ENCODE measurements around the gene LDLRAD4.

LDLRAD4 gene

GRCh38 chr18:13530879-13531387 lies 312.4 kb downstream of the LDLRAD4 start:
- Histone ChIP-seq H3K79me1 (ENCODE audit: low read depth, low read length) (no peaks in the 10 kb centered on the region), H2BK5ac (ENCODE audit: low read length) (no peak overlapping the region), H3K23ac (ENCODE audit: low read depth, low read length, poor library complexity) (no peak overlapping the region), H3K36me3 (replicated peaks in 1 of 2; ENCODE audit: control insufficient read depth in 2 of 2, insufficient read depth in 2 of 2, low read length in 2 of 2) (no peaks in the 10 kb centered on the region), H2AFZ (ENCODE audit: low read length) (no peak overlapping the region), H3K4ac (ENCODE audit: low read length) (no peak overlapping the region), H2BK120ac (ENCODE audit: low read depth, low read length) (no peak overlapping the region), H3K14ac (ENCODE audit: low read length) (peak overlapping the region; percentile 79), H3K27ac (replicated peaks; ENCODE audit: low read length) (no peak overlapping the region), H2AK5ac (ENCODE audit: low read depth, low read length) (no peak overlapping the region), H3K9me3 (replicated peaks in 1 of 2; ENCODE audit: control insufficient read depth in 2 of 2, insufficient read depth in 1 of 2, low read depth in 1 of 2, low read length in 2 of 2) (no peaks in the 10 kb centered on the region), H3K18ac (ENCODE audit: low read length) (no peak overlapping the region), H2BK15ac (ENCODE audit: low read length) (no peak overlapping the region), H2BK12ac (ENCODE audit: low read length) (no peak overlapping the region), H3K9ac (ENCODE audit: low read depth, low read length, poor library complexity) (no peak overlapping the region), H3K27me3 (ENCODE audit: control insufficient read depth in 3 of 3, insufficient read depth in 3 of 3, low read depth in 1 of 3, low read length in 3 of 3) (no peaks in the 10 kb centered on the region), H4K8ac (ENCODE audit: low read depth, low read length) (no peak overlapping the region), H3K4me3 (ENCODE audit: low read length in 2 of 2) (no peak overlapping the region), H4K91ac (ENCODE audit: low read depth, low read length, poor library complexity) (no peak overlapping the region), H3K4me1 (ENCODE audit: control insufficient read depth in 2 of 2, insufficient read depth in 1 of 2, low read depth in 1 of 2, low read length in 2 of 2) (no peaks in the 10 kb centered on the region), H3K4me2 (ENCODE audit: insufficient read depth, low read length, poor library complexity, severe bottlenecking) (no peak overlapping the region)
- WGBS, 2 donors (ENCODE audit: extremely low coverage in 2 of 2, insufficient read length in 2 of 2, insufficient replicate concordance in 1 of 2) = no CpG with 5 or more reads among the region's 7 CpGs
- peak; percentile 8 for DNase-seq (ENCODE audit: low spot score)

GRCh38 chr18:13531681-13532325 lies 313.2 kb downstream of the LDLRAD4 start:
- Histone ChIP-seq H2BK5ac (ENCODE audit: low read length) (no peak overlapping the region), H3K4me1 (ENCODE audit: control insufficient read depth in 2 of 2, insufficient read depth in 1 of 2, low read depth in 1 of 2, low read length in 2 of 2) (no peaks in the 10 kb centered on the region), H3K23ac (ENCODE audit: low read depth, low read length, poor library complexity) (peak overlapping the region; percentile 34), H3K27me3 (ENCODE audit: control insufficient read depth in 3 of 3, insufficient read depth in 3 of 3, low read depth in 1 of 3, low read length in 3 of 3) (no peaks in the 10 kb centered on the region), H3K9ac (ENCODE audit: low read depth, low read length, poor library complexity) (no peak overlapping the region), H2BK15ac (ENCODE audit: low read length) (no peak overlapping the region), H3K14ac (ENCODE audit: low read length) (no peak overlapping the region), H3K18ac (ENCODE audit: low read length) (no peak overlapping the region), H3K27ac (replicated peaks; ENCODE audit: low read length) (no peak overlapping the region), H3K4me2 (ENCODE audit: insufficient read depth, low read length, poor library complexity, severe bottlenecking) (no peak overlapping the region), H4K8ac (ENCODE audit: low read depth, low read length) (no peak overlapping the region), H2AFZ (ENCODE audit: low read length) (no peak overlapping the region), H2AK5ac (ENCODE audit: low read depth, low read length) (no peak overlapping the region), H4K91ac (ENCODE audit: low read depth, low read length, poor library complexity) (no peak overlapping the region), H3K79me1 (ENCODE audit: low read depth, low read length) (no peaks in the 10 kb centered on the region), H3K9me3 (replicated peaks in 1 of 2; ENCODE audit: control insufficient read depth in 2 of 2, insufficient read depth in 1 of 2, low read depth in 1 of 2, low read length in 2 of 2) (no peaks in the 10 kb centered on the region), H3K36me3 (replicated peaks in 1 of 2; ENCODE audit: control insufficient read depth in 2 of 2, insufficient read depth in 2 of 2, low read length in 2 of 2) (no peaks in the 10 kb centered on the region), H2BK120ac (ENCODE audit: low read depth, low read length) (no peak overlapping the region), H3K4ac (ENCODE audit: low read length) (peak overlapping the region; percentile 87), H3K4me3 (ENCODE audit: low read length in 2 of 2) (no peak overlapping the region), H2BK12ac (ENCODE audit: low read length) (no peak overlapping the region)
- no CpG with 5 or more reads among the region's 17 CpGs for WGBS, 2 donors (ENCODE audit: extremely low coverage in 2 of 2, insufficient read length in 2 of 2, insufficient replicate concordance in 1 of 2)
- DNase-seq (ENCODE audit: low spot score) = no peak

DNA sequence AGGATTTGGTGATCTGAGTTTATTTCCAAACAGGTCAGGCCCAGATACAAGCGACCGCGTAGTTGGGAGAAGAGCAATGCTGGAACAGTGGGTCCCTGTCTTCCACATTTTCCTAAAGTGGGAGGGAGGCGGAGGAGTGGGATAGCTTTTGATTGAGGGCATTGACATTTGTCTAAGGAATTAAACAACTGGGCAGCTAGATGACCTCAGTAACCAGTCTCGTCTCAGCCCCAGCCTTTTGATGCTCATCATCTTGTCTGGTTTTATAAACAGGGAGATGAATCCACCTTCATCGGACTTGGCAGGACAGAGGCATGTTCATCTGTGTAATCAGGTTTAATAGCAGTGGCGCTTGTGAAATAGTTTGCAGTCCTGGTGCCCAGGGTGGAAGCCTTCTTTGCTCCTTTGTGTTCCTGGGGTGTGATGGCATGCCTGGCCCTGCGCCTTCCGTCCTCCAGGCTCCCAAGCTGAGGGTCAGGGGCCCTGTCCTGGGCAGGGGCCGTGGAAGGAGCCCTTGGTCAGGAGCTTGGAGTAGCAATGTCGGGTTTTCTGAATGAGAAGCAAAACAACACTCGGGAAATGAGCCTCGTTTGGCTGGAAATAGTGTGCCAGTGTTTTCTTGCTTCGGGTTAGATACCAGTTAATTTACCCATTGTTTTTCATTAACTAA lies 314.0 kb downstream of the LDLRAD4 start:
- Histone ChIP-seq H3K14ac (ENCODE audit: low read length) (no peak overlapping the region), H4K8ac (ENCODE audit: low read depth, low read length) (no peak overlapping the region), H2BK15ac (ENCODE audit: low read length) (no peak overlapping the region), H3K4me1 (ENCODE audit: control insufficient read depth in 2 of 2, insufficient read depth in 1 of 2, low read depth in 1 of 2, low read length in 2 of 2) (no peaks in the 10 kb centered on the region), H3K27ac (replicated peaks; ENCODE audit: low read length) (no peak overlapping the region), H2BK120ac (ENCODE audit: low read depth, low read length) (no peak overlapping the region), H3K36me3 (replicated peaks in 1 of 2; ENCODE audit: control insufficient read depth in 2 of 2, insufficient read depth in 2 of 2, low read length in 2 of 2) (no peaks in the 10 kb centered on the region), H3K9ac (ENCODE audit: low read depth, low read length, poor library complexity) (no peak overlapping the region), H3K9me3 (replicated peaks in 1 of 2; ENCODE audit: control insufficient read depth in 2 of 2, insufficient read depth in 1 of 2, low read depth in 1 of 2, low read length in 2 of 2) (no peaks in the 10 kb centered on the region), H2BK5ac (ENCODE audit: low read length) (no peak overlapping the region), H3K23ac (ENCODE audit: low read depth, low read length, poor library complexity) (no peak overlapping the region), H3K4ac (ENCODE audit: low read length) (no peak overlapping the region), H4K91ac (ENCODE audit: low read depth, low read length, poor library complexity) (no peak overlapping the region), H3K79me1 (ENCODE audit: low read depth, low read length) (no peaks in the 10 kb centered on the region), H3K27me3 (ENCODE audit: control insufficient read depth in 3 of 3, insufficient read depth in 3 of 3, low read depth in 1 of 3, low read length in 3 of 3) (no peaks in the 10 kb centered on the region), H2BK12ac (ENCODE audit: low read length) (no peak overlapping the region), H2AFZ (ENCODE audit: low read length) (no peak overlapping the region), H3K4me2 (ENCODE audit: insufficient read depth, low read length, poor library complexity, severe bottlenecking) (no peak overlapping the region), H3K18ac (ENCODE audit: low read length) (peak overlapping the region; percentile 72), H2AK5ac (ENCODE audit: low read depth, low read length) (no peak overlapping the region), H3K4me3 (ENCODE audit: low read length in 2 of 2) (no peak overlapping the region)
- DNase-seq (ENCODE audit: low spot score) = no peak
- no CpG with 5 or more reads among the region's 14 CpGs for WGBS, 2 donors (ENCODE audit: extremely low coverage in 2 of 2, insufficient read length in 2 of 2, insufficient replicate concordance in 1 of 2)

DNA sequence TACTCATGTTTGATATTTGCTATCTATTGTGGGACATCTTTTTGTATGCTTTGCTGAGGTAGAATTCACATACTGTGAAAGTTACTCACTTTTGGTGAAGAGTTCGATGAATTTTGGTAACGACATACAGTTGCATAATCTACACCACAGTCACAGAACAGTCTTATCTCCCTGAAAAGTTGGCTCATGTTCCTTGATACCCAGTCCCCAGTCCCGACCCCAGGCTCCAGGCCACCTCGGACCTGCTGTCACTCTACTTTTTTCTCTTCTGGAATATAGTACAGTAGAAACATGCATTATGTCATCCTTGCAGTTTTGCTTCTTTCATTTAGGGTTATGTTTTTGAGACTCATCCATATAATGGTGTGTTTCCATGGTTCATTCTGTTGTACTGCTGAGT lies 316.1 kb downstream of the LDLRAD4 start:
- Histone ChIP-seq H2BK12ac (ENCODE audit: low read length) (no peak overlapping the region), H3K27me3 (ENCODE audit: control insufficient read depth in 3 of 3, insufficient read depth in 3 of 3, low read depth in 1 of 3, low read length in 3 of 3) (no peaks in the 10 kb centered on the region), H3K9ac (ENCODE audit: low read depth, low read length, poor library complexity) (no peak overlapping the region), H2BK5ac (ENCODE audit: low read length) (no peak overlapping the region), H4K91ac (ENCODE audit: low read depth, low read length, poor library complexity) (no peak overlapping the region), H3K27ac (replicated peaks; ENCODE audit: low read length) (no peak overlapping the region), H3K4me2 (ENCODE audit: insufficient read depth, low read length, poor library complexity, severe bottlenecking) (no peak overlapping the region), H3K4me3 (ENCODE audit: low read length in 2 of 2) (no peak overlapping the region), H2AFZ (ENCODE audit: low read length) (no peak overlapping the region), H3K18ac (ENCODE audit: low read length) (no peak overlapping the region), H2BK15ac (ENCODE audit: low read length) (no peak overlapping the region), H3K4ac (ENCODE audit: low read length) (no peak overlapping the region), H2BK120ac (ENCODE audit: low read depth, low read length) (no peak overlapping the region), H3K23ac (ENCODE audit: low read depth, low read length, poor library complexity) (no peak overlapping the region), H3K36me3 (replicated peaks in 1 of 2; ENCODE audit: control insufficient read depth in 2 of 2, insufficient read depth in 2 of 2, low read length in 2 of 2) (no peaks in the 10 kb centered on the region), H3K79me1 (ENCODE audit: low read depth, low read length) (no peaks in the 10 kb centered on the region), H4K8ac (ENCODE audit: low read depth, low read length) (no peak overlapping the region), H3K14ac (ENCODE audit: low read length) (no peak overlapping the region), H2AK5ac (ENCODE audit: low read depth, low read length) (no peak overlapping the region), H3K4me1 (ENCODE audit: control insufficient read depth in 2 of 2, insufficient read depth in 1 of 2, low read depth in 1 of 2, low read length in 2 of 2) (no peaks in the 10 kb centered on the region), H3K9me3 (replicated peaks in 1 of 2; ENCODE audit: control insufficient read depth in 2 of 2, insufficient read depth in 1 of 2, low read depth in 1 of 2, low read length in 2 of 2) (no peaks in the 10 kb centered on the region)
- DNase-seq (ENCODE audit: low spot score) = no peak
- no CpG with 5 or more reads among the region's 4 CpGs for WGBS, 2 donors (ENCODE audit: extremely low coverage in 2 of 2, insufficient read length in 2 of 2, insufficient replicate concordance in 1 of 2)
